IPS-15b (cell line): ENCODE data around the gene IDH3B.

Source experiments
- H3K27me3 ChIP-seq: one replicate; pipeline ENCODE4 v1.6.1; 2013; ENCODE audit warnings: low read length; ENCODE audit not compliant: control insufficient read depth, insufficient read depth
- H3K36me3 ChIP-seq: one replicate; pipeline ENCODE4 v1.6.1; 2013; ENCODE audit warnings: low read length; ENCODE audit not compliant: control insufficient read depth, insufficient read depth
- H3K4me1 ChIP-seq: one replicate; pipeline ENCODE4 v1.6.1; 2013; ENCODE audit warnings: mild to moderate bottlenecking, low read length; ENCODE audit not compliant: control insufficient read depth, insufficient read depth
- H3K4me3 ChIP-seq: one replicate; pipeline ENCODE4 v1.5.1; 2013; ENCODE audit warnings: low read depth, low read length
- H3K9ac ChIP-seq: one replicate; pipeline ENCODE4 v1.6.1; 2013; ENCODE audit warnings: low read depth, mild to moderate bottlenecking, low read length
- H3K9me3 ChIP-seq: one replicate; pipeline ENCODE4 v1.6.1; 2013; ENCODE audit warnings: mild to moderate bottlenecking, low read length; ENCODE audit not compliant: control insufficient read depth, insufficient read depth

The IDH3B gene

DNA sequence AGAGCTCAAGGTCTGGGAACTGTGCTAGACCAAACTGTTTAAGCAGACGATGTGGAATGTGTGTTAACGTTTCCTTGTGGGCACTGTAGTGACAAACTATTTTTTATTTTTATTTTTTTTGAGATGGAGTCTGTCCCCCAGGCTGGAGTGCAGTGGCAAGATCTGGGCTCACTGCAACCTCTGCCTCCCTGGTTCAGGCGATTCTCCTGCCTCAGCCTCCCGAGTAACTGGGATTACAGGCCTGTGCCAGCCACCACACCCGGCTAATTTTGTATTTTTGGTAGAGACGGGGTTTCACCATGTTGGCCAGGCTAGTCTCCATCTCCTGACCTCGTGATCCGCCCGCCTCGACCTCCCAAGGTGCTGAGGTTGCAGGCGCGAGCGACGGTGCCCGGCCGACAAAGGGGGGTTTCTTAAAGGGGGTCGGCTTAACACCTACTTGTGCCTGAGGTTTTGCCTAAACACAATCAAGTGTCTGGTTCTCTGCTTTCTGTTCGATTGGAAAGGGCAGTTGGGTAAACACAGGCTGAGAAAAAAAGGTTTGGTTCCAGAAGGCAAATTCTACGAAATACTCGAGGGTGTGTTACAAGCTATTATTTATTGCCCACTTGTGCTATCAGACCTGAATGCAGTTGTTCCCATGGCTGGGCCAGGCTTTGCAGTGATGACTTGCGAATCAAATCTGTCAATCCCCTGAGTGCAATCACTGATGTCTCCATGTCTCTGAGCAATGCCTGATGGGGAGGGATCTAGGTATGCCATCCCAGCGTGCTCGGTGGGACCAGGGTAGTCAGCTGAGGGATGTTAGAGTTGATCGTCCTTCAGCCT is 10.2 kb downstream of the IDH3B start:
- Histone ChIP-seq H3K4me1 (peaks cover 3% of the 10 kb centered on the region), H3K36me3 (peaks cover 50% of the 10 kb centered on the region), H3K27me3 (no peaks in the 10 kb centered on the region), H3K4me3 (peak overlapping the region; percentile 98), H3K9me3 (no peaks in the 10 kb centered on the region), H3K9ac (peak overlapping the region; percentile 92)

DNA sequence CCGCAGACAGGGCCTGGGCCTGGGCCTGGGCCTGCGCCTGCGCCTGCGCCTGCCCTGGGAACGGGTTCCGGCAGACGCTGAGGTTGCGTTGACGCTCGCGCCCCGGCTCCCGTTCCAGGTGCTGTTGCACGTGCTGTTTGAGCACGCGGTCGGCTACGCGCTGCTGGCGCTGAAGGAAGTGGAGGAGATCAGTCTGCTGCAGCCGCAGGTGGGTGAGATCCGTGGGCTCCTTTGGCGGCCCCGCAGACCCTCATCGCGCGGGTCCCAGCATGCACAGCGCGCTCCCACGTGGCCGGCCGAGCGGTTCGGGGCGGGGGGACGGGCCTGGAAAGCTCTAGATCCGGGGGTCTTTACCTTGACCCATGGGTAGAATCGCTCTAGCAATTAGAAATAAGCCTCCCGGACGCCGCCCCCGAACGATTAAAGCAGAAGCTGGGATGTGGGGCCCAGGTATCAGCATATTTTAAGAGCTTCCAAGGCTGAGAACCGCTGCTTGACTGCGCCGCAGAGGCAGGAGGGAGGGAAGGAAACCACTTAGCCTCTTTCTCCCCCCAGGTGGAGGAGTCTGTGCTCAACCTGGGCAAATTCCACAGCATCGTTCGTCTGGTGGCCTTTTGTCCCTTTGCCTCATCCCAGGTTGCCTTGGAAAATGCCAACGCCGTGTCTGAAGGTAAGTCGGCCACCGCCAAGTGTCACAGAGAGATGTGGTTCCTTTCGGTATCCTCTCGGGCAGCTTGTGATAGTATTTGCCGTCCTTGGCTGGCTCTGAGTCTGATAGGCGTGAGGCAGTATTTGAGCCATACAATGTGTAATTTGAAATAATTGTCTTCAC is 11.1 kb downstream of the IDH3B start:
- peaks cover 3% of the 10 kb centered on the region for H3K4me1 ChIP-seq
- peak overlapping the region; percentile 98 for H3K4me3 ChIP-seq
- peaks cover 42% of the 10 kb centered on the region for H3K36me3 ChIP-seq
- peak overlapping the region; percentile 92 for H3K9ac ChIP-seq
- H3K9me3 ChIP-seq, result no peaks in the 10 kb centered on the region
- no peaks in the 10 kb centered on the region for H3K27me3 ChIP-seq

GRCh38 chr20:2651772-2652723 is 12.0 kb downstream of the IDH3B start, which contains the start of gene NOP56:
TSS of gene NOP56 (plus strand) at chr20:2652632. CDS start at chr20:2652661, 29 bp downstream.
- Histone ChIP-seq H3K36me3 (peaks cover 33% of the 10 kb centered on the region), H3K9me3 (no peaks in the 10 kb centered on the region), H3K4me1 (peaks cover 3% of the 10 kb centered on the region), H3K9ac (peak within 1 kb of the TSS; percentile 92), H3K27me3 (no peaks in the 10 kb centered on the region), H3K4me3 (peak within 1 kb of the TSS; percentile 98)

DNA sequence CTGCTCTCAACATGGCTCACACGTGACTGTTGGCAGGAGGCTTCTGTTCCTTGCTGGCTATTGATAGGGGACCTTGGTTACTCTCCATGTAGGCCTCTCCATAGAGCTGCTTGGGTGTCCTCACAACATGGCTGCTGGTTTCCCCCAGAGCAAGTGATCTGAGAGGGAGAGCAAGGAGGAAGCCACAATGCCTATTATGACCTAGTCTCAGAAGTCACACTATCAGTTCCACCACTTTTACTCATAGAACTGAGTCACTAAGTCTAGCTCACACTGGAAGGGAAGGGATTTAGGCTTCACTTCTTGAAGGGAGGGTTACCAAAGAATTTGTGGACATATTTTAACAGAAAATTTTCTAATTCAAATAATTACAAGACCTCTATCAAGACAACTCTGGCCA is 20.3 kb downstream of the IDH3B start:
- H3K4me1 ChIP-seq, result no peaks in the 10 kb centered on the region
- no peaks in the 10 kb centered on the region for H3K9me3 ChIP-seq
- no peak overlapping the region for H3K4me3 ChIP-seq
- H3K27me3 ChIP-seq, result no peaks in the 10 kb centered on the region
- H3K36me3 ChIP-seq, result no peaks in the 10 kb centered on the region
- no peak overlapping the region for H3K9ac ChIP-seq

GRCh38 chr20:2640899-2641298 is 23.1 kb downstream of the IDH3B start:
- no peaks in the 10 kb centered on the region for H3K4me1 ChIP-seq
- no peak overlapping the region for H3K4me3 ChIP-seq
- no peaks in the 10 kb centered on the region for H3K27me3 ChIP-seq
- H3K9me3 ChIP-seq, result no peaks in the 10 kb centered on the region
- no peaks in the 10 kb centered on the region for H3K36me3 ChIP-seq
- H3K9ac ChIP-seq, result no peak overlapping the region

DNA sequence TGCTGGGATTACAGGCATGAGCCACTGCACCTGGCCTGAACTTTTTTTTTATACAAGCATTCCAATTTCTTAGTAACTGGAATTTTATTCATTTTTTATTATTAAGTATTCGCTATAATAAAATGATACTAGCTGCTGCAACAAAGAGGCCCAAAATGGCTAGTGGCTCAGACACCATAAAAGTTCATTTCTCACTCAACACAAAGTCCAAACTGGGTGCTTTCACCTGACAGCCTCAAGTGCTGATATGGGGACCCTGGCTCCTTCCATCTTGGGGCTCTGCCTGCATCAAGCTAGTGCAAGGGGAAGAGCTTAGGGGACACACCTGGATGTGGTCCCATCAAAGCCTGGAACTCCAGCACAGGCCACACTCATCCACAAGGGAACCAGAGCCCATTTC is 23.8 kb downstream of the IDH3B start:
- H3K4me3 ChIP-seq, result no peak overlapping the region
- no peaks in the 10 kb centered on the region for H3K36me3 ChIP-seq
- H3K9me3 ChIP-seq, result no peaks in the 10 kb centered on the region
- H3K9ac ChIP-seq, result no peak overlapping the region
- no peaks in the 10 kb centered on the region for H3K27me3 ChIP-seq
- H3K4me1 ChIP-seq, result no peaks in the 10 kb centered on the region

DNA sequence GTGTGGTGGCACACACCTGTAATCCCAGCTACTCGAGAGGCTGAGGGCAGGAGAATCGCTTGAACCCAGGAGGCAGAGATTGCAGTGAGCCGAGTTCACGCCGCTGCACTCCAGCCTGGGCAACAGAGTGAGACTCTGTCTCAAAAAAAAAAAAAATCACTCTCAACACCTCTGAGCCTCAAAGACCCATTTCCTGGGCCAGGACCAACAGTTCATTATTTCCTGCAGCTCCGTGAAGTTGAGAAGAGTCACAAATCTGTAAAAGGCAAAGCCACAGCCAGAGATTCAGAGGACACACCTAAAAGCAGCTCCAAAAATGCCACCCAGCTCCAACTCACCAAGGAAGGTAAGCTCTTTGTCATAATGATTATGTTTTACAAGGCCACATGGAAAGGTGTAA is 26.8 kb downstream of the IDH3B start:
- Histone ChIP-seq H3K9me3 (no peaks in the 10 kb centered on the region), H3K36me3 (no peaks in the 10 kb centered on the region), H3K4me1 (no peaks in the 10 kb centered on the region), H3K4me3 (no peak overlapping the region), H3K9ac (no peak overlapping the region), H3K27me3 (peaks cover 8% of the 10 kb centered on the region)

DNA sequence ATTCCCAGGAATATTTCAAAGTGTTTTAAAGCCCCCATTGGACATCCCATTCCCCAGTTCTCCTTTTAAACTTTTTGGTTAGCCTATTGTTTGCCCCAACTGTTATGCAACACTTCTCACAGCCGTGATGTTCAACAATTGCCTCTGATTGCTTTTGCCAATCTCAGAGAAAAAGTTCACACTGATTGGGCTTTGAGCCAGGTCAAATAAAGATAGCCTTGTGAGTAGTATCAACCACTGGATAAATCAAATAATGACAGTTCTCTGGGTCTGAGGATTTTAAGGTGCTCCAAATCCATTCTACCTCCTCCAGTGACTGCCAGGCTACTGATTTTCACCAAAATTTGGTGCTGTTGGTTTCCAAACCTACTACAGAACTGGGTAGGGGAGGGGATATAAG is 30.6 kb downstream of the IDH3B start:
- H3K36me3 ChIP-seq, result no peaks in the 10 kb centered on the region
- H3K9ac ChIP-seq, result no peak overlapping the region
- no peaks in the 10 kb centered on the region for H3K4me1 ChIP-seq
- no peak overlapping the region for H3K4me3 ChIP-seq
- H3K27me3 ChIP-seq, result peaks cover 8% of the 10 kb centered on the region
- no peaks in the 10 kb centered on the region for H3K9me3 ChIP-seq

DNA sequence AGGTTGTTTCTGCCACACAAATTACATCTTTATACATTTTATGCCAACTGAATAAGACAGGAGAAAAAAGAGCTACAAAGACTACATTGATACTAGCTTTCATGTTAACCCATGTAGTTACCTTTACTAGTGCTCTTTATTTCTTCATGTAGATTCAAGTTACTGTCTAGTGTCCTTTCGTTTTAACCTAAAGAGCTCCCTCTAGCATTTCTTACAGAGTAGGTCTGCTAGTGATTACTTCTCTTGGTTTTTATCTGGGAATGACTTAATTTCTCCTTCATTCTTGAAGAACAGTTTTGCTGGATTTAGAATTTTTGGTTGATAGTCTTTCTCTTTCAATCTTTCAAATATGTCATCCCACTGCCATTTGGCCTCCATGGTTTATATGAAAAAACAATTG is 32.8 kb downstream of the IDH3B start:
- Histone ChIP-seq H3K9ac (no peak overlapping the region), H3K4me3 (no peak overlapping the region), H3K4me1 (no peaks in the 10 kb centered on the region), H3K27me3 (peaks cover 8% of the 10 kb centered on the region), H3K9me3 (no peaks in the 10 kb centered on the region), H3K36me3 (no peaks in the 10 kb centered on the region)

GRCh38 chr20:2626853-2627541 is 37.0 kb downstream of the IDH3B start:
- H3K4me1 ChIP-seq, result no peaks in the 10 kb centered on the region
- H3K9ac ChIP-seq, result no peak overlapping the region
- no peak overlapping the region for H3K4me3 ChIP-seq
- no peaks in the 10 kb centered on the region for H3K9me3 ChIP-seq
- H3K27me3 ChIP-seq, result no peaks in the 10 kb centered on the region
- H3K36me3 ChIP-seq, result no peaks in the 10 kb centered on the region

GRCh38 chr20:2625062-2625461 is 39.0 kb downstream of the IDH3B start:
- Histone ChIP-seq H3K9ac (no peak overlapping the region), H3K36me3 (no peaks in the 10 kb centered on the region), H3K9me3 (no peaks in the 10 kb centered on the region), H3K4me3 (no peak overlapping the region), H3K4me1 (no peaks in the 10 kb centered on the region), H3K27me3 (peaks cover 2% of the 10 kb centered on the region)
